COLO829 (cell line): ENCODE results near the gene NUP188.
"Not testable (repeated sequence)": the region's sequence is repeated elsewhere in the genome, so short reads cannot be mapped to it uniquely, and the experiment has no call there.

Source experiments
- DNase-seq: peaks from one replicate; pipeline ENCODE4 v3.0.0; 2012; ENCODE audit warnings: low spot score

The NUP188 gene

DNA sequence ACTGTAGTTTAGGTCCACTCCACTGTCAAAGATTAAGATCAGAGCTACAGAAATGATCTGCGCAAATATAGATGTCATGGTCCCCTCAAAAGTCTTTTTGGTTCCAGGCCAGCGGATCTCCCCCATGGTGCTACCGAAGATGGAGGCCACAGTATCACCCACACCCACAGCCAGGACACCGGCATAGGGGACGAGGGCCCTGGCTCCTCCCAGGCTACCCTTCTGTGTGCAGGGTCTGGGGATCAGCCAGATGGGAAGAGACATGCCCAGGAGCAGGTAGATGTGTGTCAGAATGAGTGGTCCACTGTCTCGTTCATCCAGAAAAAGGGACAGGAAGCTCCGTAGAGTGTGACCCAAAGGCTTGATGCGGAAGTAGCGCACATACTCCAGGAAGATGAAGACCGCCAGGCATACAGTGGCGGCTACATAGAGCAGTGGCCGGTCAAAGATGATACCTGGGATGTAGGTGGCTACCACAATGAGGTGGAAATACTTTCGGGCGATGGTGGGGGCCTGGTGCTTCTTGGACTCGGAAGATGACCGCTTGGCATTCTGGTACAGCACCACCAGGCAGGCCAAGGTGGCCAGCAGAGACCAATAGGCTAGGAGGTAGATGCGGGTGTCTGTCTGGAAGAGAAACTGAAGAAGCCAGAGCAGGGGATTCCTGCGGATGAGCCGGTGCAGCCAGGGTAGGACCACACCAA, 1.5 kb upstream of the NUP188 start:
- no peak for DNase-seq

DNA sequence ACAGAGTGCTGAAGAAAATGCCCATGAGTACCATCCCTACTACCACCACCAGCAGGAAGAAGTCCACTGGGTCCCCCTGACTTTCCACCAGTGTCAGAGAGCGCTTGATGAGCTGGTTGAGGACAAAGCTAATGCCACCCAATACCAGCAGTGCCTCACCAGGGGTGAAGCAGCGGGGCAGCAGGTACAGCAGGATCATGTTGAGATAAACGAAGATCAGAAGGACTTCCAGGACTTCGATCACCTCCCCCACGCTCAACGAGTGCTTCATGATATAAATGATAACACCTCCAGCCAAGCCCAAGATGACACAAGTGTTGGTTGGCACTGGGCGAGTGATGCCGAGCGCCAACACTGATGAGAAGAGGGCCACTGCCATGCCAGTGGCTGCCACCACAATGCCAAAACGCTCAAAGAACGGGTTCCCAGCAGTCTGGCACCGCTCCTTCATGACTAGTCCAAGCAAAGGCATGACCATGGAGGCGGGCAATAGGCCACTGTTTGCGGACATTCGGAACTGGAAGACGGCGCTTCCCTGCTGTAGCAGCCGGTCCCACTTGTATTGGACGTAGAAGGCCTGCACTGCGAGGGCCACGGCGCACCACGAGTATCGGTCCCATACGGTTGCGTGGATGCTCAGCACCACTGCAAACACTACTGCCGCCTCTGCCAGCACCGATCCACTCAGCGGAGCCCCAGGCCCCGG, 775 bp upstream of the NUP188 start:
- DNase-seq = peak; percentile 21

GRCh38 chr9:128947277-128947526, 297 bp upstream of the NUP188 start:
- no peak for DNase-seq

- not testable (repeated sequence) for DNase-seq
These were observed 13.9 kb downstream of the NUP188 start for GRCh38 chr9:128961403-128961802.

DNA sequence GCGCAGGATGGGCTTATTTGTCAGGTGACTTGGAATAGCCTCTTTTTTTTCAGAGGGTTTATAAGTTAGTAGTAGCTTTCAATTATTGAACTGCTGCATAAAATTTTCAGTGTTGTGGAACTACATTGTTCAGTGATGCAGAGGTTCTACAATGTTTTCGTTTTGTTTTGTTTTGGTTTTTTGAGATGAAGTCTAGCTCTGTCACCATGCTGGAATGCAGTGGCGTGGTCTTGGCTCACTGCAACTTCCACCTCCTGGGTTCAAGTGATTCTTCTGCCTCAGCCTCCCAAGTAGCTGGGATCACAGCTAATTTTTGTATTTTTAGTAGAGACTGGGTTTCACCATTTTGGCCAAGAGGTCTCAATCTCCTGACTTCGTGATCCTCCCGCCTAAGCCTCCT, 22.0 kb downstream of the NUP188 start:
- no peak for DNase-seq

GRCh38 chr9:128972956-128973355, 25.5 kb downstream of the NUP188 start:
- no peak for DNase-seq

DNA sequence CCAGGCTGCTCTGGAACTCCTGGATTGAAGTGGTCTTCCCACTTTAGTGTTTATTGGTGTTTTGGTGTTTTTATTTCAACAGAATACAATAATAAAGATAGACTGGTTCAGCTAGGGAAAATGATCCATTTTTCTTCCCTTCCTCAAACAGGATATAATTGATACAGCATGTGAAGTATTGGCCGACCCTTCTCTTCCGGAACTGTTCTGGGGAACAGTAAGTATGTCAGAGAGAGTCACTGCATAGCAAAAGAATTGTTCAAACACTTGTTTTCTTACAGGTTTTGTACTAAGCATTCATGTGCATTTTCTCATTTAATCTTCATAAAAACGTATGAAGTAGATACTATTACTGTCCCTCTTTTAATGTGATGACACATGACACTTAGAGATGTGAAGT, 31.6 kb downstream of the NUP188 start:
- no peak for DNase-seq

DNA sequence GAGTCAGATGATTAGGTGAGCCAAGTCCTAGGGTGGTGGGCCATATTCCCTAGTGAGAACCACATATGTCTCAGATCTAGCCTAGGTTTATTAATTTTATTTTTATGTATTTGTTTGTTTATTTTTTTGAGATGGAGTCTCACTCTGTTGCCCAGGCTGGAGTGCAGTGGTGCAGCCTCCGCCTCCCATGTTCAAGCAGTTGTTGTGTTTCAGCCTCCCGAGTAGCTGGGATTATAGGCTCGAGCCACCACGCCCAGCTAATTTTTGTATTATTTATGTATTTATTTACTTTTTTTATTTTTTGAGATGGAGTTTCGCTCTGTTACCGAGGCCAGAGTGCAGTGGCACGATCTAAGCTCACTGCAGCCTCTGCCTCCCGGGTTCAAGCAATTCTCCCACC, 36.0 kb downstream of the NUP188 start:
- no peak for DNase-seq

GRCh38 chr9:128986671-128987070, 39.2 kb downstream of the NUP188 start:
- no peak for DNase-seq

DNA sequence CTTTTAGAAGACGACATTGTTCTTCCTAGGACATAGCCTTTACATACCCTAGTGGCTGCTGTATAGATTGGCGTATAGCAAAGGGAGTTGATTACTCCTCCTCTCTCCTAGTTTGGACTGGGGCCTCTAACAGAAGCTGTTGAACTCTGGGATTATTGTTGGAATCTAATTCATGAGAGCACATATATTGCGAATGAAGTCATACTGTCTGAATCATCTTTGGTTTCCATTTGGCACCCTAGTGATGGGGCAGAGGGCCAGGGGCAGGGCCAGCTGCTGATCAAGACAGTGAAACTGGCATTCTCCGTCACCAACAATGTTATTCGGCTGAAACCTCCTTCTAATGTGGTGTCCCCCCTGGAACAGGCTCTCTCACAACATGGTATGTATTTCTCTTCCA, 40.3 kb downstream of the NUP188 start:
- no peak for DNase-seq

- DNase-seq = no peak
These were observed 45.5 kb downstream of the NUP188 start for GRCh38 chr9:128992995-128993394.

GRCh38 chr9:128995791-128996190, 48.3 kb downstream of the NUP188 start:
- DNase-seq = no peak

GRCh38 chr9:128998462-128998861, 51.0 kb downstream of the NUP188 start:
- DNase-seq = no peak

DNA sequence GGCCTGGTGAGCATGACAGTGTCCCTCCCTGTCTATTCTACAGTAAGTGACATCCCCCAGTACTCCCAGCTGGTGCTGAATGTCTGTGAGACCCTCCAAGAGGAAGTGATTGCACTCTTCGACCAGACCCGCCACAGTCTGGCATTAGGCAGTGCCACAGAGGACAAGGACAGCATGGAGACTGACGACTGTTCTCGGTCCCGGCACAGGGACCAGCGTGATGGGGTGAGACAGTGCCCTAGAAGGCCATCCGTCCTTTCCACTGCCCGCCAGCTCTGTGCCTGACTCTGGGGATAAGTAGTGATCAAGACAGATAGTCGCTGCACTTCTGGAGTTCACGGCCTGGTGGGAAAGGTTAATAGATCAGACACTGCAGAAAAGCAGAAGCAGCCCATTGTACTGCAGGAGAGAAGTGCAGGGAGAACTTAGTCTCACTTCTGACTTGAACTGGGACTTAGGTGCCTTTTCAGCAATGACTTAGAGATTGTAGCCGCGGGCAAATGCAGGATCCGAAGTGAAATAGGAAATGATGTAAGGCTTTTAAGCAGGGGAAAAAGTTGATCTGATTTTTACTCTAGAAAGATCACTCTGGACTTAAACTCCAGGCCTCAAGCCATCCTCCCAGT, 52.2 kb downstream of the NUP188 start:
- no peak for DNase-seq

DNA sequence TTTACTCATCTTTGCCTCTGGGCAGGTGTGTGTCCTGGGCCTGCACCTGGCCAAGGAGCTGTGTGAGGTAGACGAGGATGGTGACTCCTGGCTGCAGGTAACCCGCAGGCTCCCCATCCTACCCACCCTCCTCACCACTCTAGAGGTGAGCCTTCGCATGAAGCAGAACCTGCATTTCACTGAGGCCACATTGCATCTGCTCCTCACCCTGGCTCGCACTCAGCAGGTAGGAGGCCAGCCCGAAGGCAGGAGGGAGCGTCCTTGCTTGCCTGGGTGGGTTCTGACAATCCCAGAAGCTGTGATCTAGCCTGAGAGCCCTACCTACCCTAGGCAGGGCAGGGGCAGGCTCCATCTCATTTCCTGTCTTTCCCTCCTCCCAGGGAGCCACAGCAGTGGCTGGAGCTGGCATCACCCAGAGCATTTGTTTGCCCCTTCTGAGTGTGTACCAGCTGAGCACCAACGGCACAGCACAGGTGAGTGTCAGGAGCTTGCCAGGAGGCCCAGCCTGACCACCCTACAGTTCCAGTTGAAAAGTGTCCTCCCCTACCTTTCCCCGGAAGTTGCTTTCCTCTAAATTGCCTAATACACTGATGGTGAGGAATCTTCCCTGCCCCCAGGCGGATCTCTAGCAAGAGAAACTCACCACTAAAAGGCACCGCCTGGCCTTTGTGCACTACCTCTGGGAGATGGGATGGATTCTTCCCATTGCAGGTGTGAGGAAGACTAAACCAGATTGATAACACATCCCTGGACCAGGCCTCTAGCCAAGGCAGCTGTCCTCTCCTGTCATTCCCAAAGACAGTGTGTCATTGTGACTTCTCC, 54.2 kb downstream of the NUP188 start:
- DNase-seq = no peak

GRCh38 chr9:129002992-129003391, 55.5 kb downstream of the NUP188 start:
- no peak for DNase-seq

DNA sequence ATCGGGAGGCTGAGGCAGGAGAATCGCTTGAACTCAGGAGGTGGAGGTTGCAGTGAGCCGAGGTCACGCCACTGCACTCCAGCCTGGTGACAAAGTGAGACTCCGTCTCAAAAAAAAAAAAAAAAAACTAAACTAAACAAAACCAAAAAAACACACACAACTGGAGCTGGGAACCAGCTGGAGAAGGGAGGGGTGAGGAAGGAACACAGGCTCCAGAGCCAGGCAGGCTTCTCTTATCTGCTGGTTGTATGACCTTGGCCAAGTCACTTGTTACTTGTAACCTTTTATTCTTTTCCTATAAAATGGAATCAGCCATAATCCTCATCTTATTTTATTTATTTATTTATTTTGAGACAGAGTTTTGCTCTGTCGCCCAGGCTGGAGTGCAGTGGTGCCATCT, 56.7 kb downstream of the NUP188 start:
- not testable (repeated sequence) for DNase-seq

DNA sequence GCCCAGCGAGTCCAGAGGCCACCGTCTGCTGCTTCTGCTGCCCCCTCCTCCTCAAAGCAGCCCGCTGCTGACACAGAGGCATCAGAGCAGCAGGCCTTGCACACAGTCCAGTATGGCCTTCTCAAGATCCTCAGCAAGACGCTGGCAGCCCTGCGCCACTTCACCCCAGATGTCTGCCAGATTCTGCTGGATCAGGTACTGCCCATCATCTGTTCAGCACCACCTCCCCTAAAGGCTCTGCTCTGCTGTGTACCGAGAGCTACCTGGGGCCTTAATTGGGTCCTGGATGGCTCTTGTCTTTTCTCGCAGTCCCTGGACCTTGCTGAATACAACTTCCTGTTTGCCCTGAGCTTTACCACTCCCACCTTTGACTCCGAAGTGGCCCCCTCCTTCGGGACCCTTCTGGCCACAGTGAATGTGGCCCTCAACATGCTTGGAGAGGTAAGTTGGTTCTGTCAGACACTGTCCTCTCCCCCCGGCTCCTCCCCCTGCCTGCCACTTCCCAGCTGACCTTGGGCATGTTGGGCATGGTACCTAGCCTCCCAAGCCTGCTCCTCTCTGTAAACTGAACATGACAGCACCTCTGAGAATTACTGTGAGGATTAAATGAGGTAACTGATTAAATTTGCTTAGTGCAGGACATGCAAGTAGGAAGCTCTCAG, 58.0 kb downstream of the NUP188 start:
- no peak for DNase-seq

DNA sequence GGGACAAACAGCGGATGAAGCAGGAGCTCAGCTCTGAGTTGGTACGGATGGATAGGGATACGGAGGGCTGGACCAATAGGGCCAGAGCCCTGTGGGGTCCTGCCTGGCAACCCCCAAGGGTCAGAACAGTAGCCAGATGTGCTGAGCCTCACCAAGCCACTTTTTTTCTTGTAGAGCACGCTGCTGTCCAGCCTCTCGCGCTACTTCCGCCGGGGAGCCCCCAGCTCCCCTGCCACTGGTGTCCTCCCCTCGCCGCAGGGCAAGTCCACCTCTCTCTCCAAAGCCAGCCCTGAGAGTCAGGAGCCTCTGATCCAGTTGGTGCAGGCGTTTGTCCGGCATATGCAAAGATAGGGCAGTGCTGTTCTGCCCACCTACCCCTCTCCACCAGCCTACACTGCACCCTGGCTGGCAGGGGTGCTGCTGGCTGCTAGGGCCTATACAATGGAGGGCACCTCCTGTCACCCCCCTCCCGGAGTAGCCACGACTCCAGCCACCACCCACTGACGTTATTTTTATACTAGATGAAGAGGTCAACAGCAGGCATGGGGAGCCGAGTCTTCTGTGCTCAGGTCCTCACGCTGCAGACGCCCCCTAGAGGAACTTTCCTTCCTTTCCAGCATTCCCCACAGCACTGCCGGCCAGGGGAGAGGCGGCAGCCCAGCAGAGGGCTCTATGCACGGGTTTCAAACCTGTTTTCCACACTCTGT, 59.0 kb downstream of the NUP188 start:
- peak; percentile 72 for DNase-seq

DNA sequence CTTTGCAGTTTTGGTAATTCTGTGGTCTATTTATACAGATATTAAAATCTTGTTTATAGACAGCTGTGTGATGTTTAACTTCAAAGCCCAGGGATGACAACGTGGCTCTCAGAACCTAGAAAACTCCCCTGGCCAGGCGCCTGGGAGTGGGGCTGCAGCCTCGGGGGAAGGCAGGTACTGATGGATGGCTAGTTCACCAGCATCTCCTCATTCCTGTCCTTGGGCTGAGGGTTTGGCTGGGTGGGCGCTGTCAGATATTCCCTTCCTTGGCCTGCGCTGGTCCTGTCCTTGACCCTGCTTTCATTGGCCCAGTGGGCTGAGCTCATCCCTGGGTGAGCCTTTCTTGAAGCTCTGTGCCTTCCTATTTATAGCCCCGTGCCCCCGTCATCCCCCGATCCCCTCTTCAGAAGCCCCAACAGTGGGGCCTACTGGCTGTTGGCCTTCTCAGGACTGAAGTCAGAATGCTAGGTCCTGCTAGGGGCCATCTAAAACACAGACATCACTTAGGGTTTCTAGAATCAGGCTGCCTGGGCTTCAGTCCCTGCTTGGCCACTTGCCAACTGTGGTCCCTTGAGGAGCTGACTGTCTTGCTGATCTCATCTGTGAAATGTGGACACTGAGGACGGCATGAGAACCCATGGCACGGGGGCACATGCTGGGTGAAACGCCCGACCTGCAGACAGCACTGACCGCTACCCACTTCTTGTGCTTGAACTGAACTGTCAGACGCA, 59.7 kb downstream of the NUP188 start:
- DNase-seq = no peak
